H9 (cell line): Measurements from ENCODE around the gene TPSB2. TPM values are rescaled to one million over a fixed set of nuclear protein-coding genes. Genes with fewer than 3 reads are reported as not detected.
A peak's percentile ranks its signal among the peaks of the same experiment; 100 is the strongest.

Experiments used
- DNase-seq: peaks from one replicate; pipeline ENCODE4 v3.0.0-alpha.2; 2017
- H2AFZ ChIP-seq: one replicate; pipeline ENCODE4 v1.6.1; 2013; ENCODE audit warnings: mild to moderate bottlenecking, low read length, control low read depth, moderate library complexity
- H2AK5ac ChIP-seq: 2 replicates; pipeline ENCODE4 v1.6.1; 2013; ENCODE audit warnings: low read length, control low read depth, mixed read lengths; ENCODE audit not compliant: insufficient read length
- H2BK120ac ChIP-seq: one replicate; pipeline ENCODE4 v1.6.1; 2013; ENCODE audit warnings: low read depth, mild to moderate bottlenecking, low read length, control low read depth, inconsistent platforms; ENCODE audit not compliant: poor library complexity, severe bottlenecking
- H2BK12ac ChIP-seq: 2 replicates; pipeline ENCODE4 v1.6.1; 2013; ENCODE audit warnings: low read length, control low read depth, mixed read lengths, low read depth; ENCODE audit not compliant: insufficient read length
- H2BK15ac ChIP-seq: 2 replicates; pipeline ENCODE4 v1.6.1; 2013; ENCODE audit warnings: low read depth, low read length, control low read depth
- H2BK20ac ChIP-seq: one replicate; pipeline ENCODE4 v1.6.1; 2013; ENCODE audit warnings: low read depth, mild to moderate bottlenecking, low read length, control low read depth, inconsistent platforms; ENCODE audit not compliant: poor library complexity, severe bottlenecking
- H2BK5ac ChIP-seq: 2 replicates; pipeline ENCODE4 v1.6.1; 2013; ENCODE audit warnings: low read length, control low read depth, mixed read lengths; ENCODE audit not compliant: insufficient read length
- H3K14ac ChIP-seq: 2 replicates; pipeline ENCODE4 v1.6.1; 2013; ENCODE audit warnings: low read length, control low read depth; ENCODE audit not compliant: insufficient read depth
- H3K18ac ChIP-seq: 2 replicates; pipeline ENCODE4 v1.6.1; 2013; ENCODE audit warnings: low read depth, mild to moderate bottlenecking, mixed read lengths, low read length, control low read depth; ENCODE audit not compliant: insufficient read length
- H3K23ac ChIP-seq: 2 replicates; pipeline ENCODE4 v1.6.1; 2013; ENCODE audit warnings: low read length, control low read depth, mixed read lengths, low read depth; ENCODE audit not compliant: insufficient read length
- H3K23me2 ChIP-seq: 2 replicates; pipeline ENCODE4 v1.6.1; 2013; ENCODE audit warnings: low read depth, mild to moderate bottlenecking, mixed read lengths, low read length, control low read depth; ENCODE audit not compliant: insufficient read length, poor library complexity, severe bottlenecking
- H3K27ac ChIP-seq: 2 replicates; pipeline ENCODE4 v1.5.1; 2013; ENCODE audit warnings: low read length, control low read depth, mixed read lengths, low read depth; ENCODE audit not compliant: insufficient read length
- H3K27me3 ChIP-seq: 2 replicates; pipeline ENCODE4 v1.6.1; 2013; ENCODE audit warnings: low read length, control low read depth, inconsistent platforms; ENCODE audit not compliant: insufficient read depth
- H3K4ac ChIP-seq: 2 replicates; pipeline ENCODE4 v1.6.1; 2013; ENCODE audit warnings: low read depth, mild to moderate bottlenecking, control low read depth, inconsistent platforms, low read length, moderate library complexity
- H3K4me1 ChIP-seq: 2 replicates; pipeline ENCODE4 v1.6.1; 2013; ENCODE audit warnings: low read length, control low read depth, inconsistent platforms; ENCODE audit not compliant: insufficient read depth
- H3K4me2 ChIP-seq: 2 replicates; pipeline ENCODE4 v1.6.1; 2013; ENCODE audit warnings: low read length, control low read depth, mixed read lengths; ENCODE audit not compliant: insufficient read length, insufficient read depth
- H3K56ac ChIP-seq: 2 replicates; pipeline ENCODE4 v1.6.1; 2013; ENCODE audit warnings: low read depth, mild to moderate bottlenecking, mixed read lengths, low read length, control low read depth; ENCODE audit not compliant: insufficient read length
- H3K79me1 ChIP-seq: 2 replicates; pipeline ENCODE4 v1.6.1; 2013; ENCODE audit warnings: low read depth, mild to moderate bottlenecking, moderate library complexity, low read length, control low read depth, inconsistent platforms; ENCODE audit not compliant: insufficient read depth, poor library complexity, severe bottlenecking
- H3K79me2 ChIP-seq: 2 replicates; pipeline ENCODE4 v1.6.1; 2013; ENCODE audit warnings: low read length, control low read depth, inconsistent platforms; ENCODE audit not compliant: insufficient read depth
- H3K9ac ChIP-seq: 2 replicates; pipeline ENCODE4 v1.6.1; 2013; ENCODE audit warnings: low read length, control low read depth, mixed read lengths; ENCODE audit not compliant: insufficient read length; ENCODE audit errors: extremely low read depth
- H3K9me3 ChIP-seq: one replicate; pipeline ENCODE4 v1.6.1; 2013; ENCODE audit warnings: low read depth, low read length, inconsistent platforms; ENCODE audit not compliant: control insufficient read depth
- H3T11ph ChIP-seq: one replicate; pipeline ENCODE4 v1.6.1; 2013; ENCODE audit warnings: mild to moderate bottlenecking, low read length, control low read depth, inconsistent platforms
- H4K20me1 ChIP-seq: one replicate; pipeline ENCODE4 v1.6.1; 2013; ENCODE audit not compliant: control insufficient read depth, insufficient read length, insufficient read depth
- H4K5ac ChIP-seq: 2 replicates; pipeline ENCODE4 v1.6.1; 2013; ENCODE audit warnings: low read depth, mild to moderate bottlenecking, mixed read lengths, low read length, control low read depth; ENCODE audit not compliant: insufficient read length
- H4K8ac ChIP-seq: replicated peaks from 2 replicates; pipeline ENCODE4 v1.6.1; 2013; ENCODE audit warnings: low read length, control low read depth, mixed read lengths, low read depth; ENCODE audit not compliant: insufficient read length
- H4K91ac ChIP-seq: 2 replicates; pipeline ENCODE4 v1.6.1; 2013; ENCODE audit warnings: low read depth, mild to moderate bottlenecking, moderate library complexity, mixed read lengths, low read length, control low read depth; ENCODE audit not compliant: insufficient read length
- H3K27ac Mint-ChIP-seq, 3 experiments: 2 replicates in 2 of 3; 3 replicates in 1 of 3; pipeline ENCODE4 v1.8.0; 2020 to 2021; ENCODE audit warnings: mixed read lengths in 3 of 3, mild to moderate bottlenecking in 1 of 3, moderate library complexity in 1 of 3
- H3K27me3 Mint-ChIP-seq: 2 replicates; pipeline ENCODE4 v1.8.0; 2021; ENCODE audit warnings: low read depth, mild to moderate bottlenecking, moderate library complexity, mixed read lengths
- H3K36me3 Mint-ChIP-seq, 3 experiments: 2 replicates in 2 of 3; 3 replicates in 1 of 3; pipeline ENCODE4 v1.8.0; 2020 to 2021; ENCODE audit warnings: low read depth in 3 of 3, mixed read lengths in 3 of 3; ENCODE audit not compliant: insufficient read depth in 1 of 3
- H3K4me1 Mint-ChIP-seq, 2 experiments: 2 replicates each; pipeline ENCODE4 v1.8.0; 2020; ENCODE audit warnings: mixed read lengths in 2 of 2
- H3K4me3 Mint-ChIP-seq, 2 experiments: 2 replicates in 1 of 2; 3 replicates in 1 of 2; pipeline ENCODE4 v1.8.0; 2020 to 2021; ENCODE audit warnings: mild to moderate bottlenecking in 2 of 2, mixed read lengths in 2 of 2, moderate library complexity in 1 of 2
- H3K9me3 Mint-ChIP-seq, 2 experiments: 2 replicates in 1 of 2; 3 replicates in 1 of 2; pipeline ENCODE4 v1.8.0; 2020; ENCODE audit warnings: mild to moderate bottlenecking in 2 of 2, mixed read lengths in 2 of 2, moderate library complexity in 1 of 2
- WGBS: extraction: QIAGEN DNeasy Blood & Tissue Kit; methylation state at CpG from one replicate; pipeline ENCODE4 v1.1.7; 2013; ENCODE audit warnings: missing lambda C conversion rate, low lambda C conversion rate, mixed read lengths; ENCODE audit not compliant: insufficient read length; ENCODE audit errors: extremely low coverage; 5-methylcytosine and 5-hydroxymethylcytosine counted together
- total RNA-seq: library from RNA; stranded (reverse); gene quantifications from 2 replicates; pipeline ENCODE4 v1.2.1, GENCODE V29; 2021
- TF ChIP-seq, protein P1 (sequence below): fragments of 200-600 bp; sonication (generic); conservative IDR thresholded peaks from 3 replicates; pipeline ENCODE4 v1.8.0; 2021; ENCODE audit warnings: antibody characterized with exemption, mild to moderate bottlenecking

The TPSB2 gene
- total RNA-seq, 1 experiment from 2014 or later, result not detected

DNA sequence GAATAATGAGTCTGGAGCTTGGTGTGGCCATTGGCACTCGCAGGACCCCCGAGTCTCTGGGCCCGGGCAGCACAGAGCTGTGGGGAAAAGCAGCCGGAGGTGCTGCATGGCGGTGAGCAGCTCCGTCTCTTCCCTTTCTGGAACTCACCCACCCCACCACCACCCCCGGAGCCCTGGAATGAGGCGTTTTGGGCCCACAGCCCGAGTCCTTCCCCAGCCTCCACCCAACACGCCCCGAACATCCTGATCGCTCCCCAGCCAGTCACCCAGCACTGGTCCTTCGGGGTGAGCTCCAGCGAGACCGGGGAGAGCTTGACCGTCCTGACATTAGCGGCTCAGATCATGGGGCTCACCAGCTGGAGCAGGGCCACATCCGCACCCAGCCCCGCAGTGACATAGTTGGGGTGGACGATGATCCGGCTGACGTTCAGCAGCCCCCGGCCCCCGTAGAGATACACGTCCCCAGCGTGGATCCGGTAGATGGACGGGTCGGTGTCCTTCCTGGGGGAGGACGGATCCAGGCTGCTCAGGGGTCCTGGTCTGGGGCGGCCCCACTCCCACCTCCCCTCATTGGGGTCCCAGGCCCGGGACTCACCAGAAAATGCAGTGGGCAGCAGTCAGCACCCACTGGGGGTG is 32.3 kb upstream of the TPSB2 start:
- Histone ChIP-seq H3K4ac (no peak overlapping the region), H4K91ac (no peak overlapping the region), H3K4me2 (no peak overlapping the region), H3K27ac (no peak overlapping the region), H3K79me1 (no peaks in the 10 kb centered on the region), H2BK20ac (no peak overlapping the region), H3K9me3 (no peaks in the 10 kb centered on the region), H3K79me2 (no peaks in the 10 kb centered on the region), H4K5ac (no peak overlapping the region), H3K23ac (no peak overlapping the region), H4K20me1 (no peaks in the 10 kb centered on the region), H2BK15ac (no peak overlapping the region), H3K9ac (no peak overlapping the region), H3K14ac (no peak overlapping the region), H2BK120ac (no peak overlapping the region), H3K23me2 (no peaks in the 10 kb centered on the region), H3K18ac (peak overlapping the region; percentile 5), H2BK12ac (no peak overlapping the region), H3K27me3 (no peaks in the 10 kb centered on the region), H3K4me1 (no peaks in the 10 kb centered on the region), H2AK5ac (no peak overlapping the region), H2AFZ (no peak overlapping the region), H4K8ac (no peak overlapping the region), H3T11ph (no peak overlapping the region), H3K56ac (no peak overlapping the region), H2BK5ac (no peak overlapping the region)
- 0 out of 5 replicates have a peak overlapping the region, but pooled peaks of 1 of the 2 experiments have one; percentile 14 for H3K4me3 Mint-ChIP-seq
- peaks cover 0 to 11% of the 10 kb centered on the region in 2 experiments; a peak in 3 of 4 replicates for H3K4me1 Mint-ChIP-seq
- peaks cover 11 to 17% of the 10 kb centered on the region in 2 experiments for H3K9me3 Mint-ChIP-seq
- 0 out of 7 replicates have a peak overlapping the region, but pooled peaks of 1 of the 3 experiments have one; percentile 31 for H3K27ac Mint-ChIP-seq
- peaks cover 43% of the 10 kb centered on the region for H3K27me3 Mint-ChIP-seq
- WGBS, result no CpG with 5 or more reads among the region's 32 CpGs
- H3K36me3 Mint-ChIP-seq, result peaks cover 0 to 4% (median 2%) of the 10 kb centered on the region in 3 experiments; a peak in 3 of 7 replicates
- TF ChIP-seq, protein P1, sequence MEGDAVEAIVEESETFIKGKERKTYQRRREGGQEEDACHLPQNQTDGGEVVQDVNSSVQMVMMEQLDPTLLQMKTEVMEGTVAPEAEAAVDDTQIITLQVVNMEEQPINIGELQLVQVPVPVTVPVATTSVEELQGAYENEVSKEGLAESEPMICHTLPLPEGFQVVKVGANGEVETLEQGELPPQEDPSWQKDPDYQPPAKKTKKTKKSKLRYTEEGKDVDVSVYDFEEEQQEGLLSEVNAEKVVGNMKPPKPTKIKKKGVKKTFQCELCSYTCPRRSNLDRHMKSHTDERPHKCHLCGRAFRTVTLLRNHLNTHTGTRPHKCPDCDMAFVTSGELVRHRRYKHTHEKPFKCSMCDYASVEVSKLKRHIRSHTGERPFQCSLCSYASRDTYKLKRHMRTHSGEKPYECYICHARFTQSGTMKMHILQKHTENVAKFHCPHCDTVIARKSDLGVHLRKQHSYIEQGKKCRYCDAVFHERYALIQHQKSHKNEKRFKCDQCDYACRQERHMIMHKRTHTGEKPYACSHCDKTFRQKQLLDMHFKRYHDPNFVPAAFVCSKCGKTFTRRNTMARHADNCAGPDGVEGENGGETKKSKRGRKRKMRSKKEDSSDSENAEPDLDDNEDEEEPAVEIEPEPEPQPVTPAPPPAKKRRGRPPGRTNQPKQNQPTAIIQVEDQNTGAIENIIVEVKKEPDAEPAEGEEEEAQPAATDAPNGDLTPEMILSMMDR, result no peak
- DNase-seq, result no peak
